ENCODE data around the gene TRIM8. TPM values are rescaled to one million over a fixed set of nuclear protein-coding genes. Genes with fewer than 3 reads are reported as not detected.
"Not testable (repeated sequence)": the region's sequence is repeated elsewhere in the genome, so short reads cannot be mapped to it uniquely, and the experiment has no call there.

Gene TRIM8
- total and polyA plus RNA-seq, 2 experiments from 2014 or later = 59.8 to 130 TPM

- Histone ChIP-seq H3K27me3 (no peaks in the 10 kb centered on the region), H3K4me3 (no peak overlapping the region), H3K4me1 (ENCODE audit: low read depth) (peaks cover 22% of the 10 kb centered on the region), H3K27ac (no peak overlapping the region), H3K9me3 (ENCODE audit: low read depth) (no peaks in the 10 kb centered on the region), H3K36me3 (peaks cover 6% of the 10 kb centered on the region)
- DNase-seq (ENCODE audit: low read depth in 1 of 2, low spot score in 1 of 2) = no peak
- no peak for TF ChIP-seq CTCF (IDR thresholded peaks at IDR 0.05; ENCODE audit: low read depth, low read length)
Measured at GRCh38 chr10:102682416-102682815, 38.1 kb downstream of the TRIM8 start.

- Histone ChIP-seq H3K9me3 (ENCODE audit: low read depth) (no peaks in the 10 kb centered on the region), H3K27me3 (no peaks in the 10 kb centered on the region), H3K4me3 (no peak overlapping the region), H3K36me3 (peaks cover 6% of the 10 kb centered on the region), H3K27ac (no peak overlapping the region), H3K4me1 (ENCODE audit: low read depth) (peaks cover 16% of the 10 kb centered on the region)
- no peak for TF ChIP-seq CTCF (IDR thresholded peaks at IDR 0.05; ENCODE audit: low read depth, low read length)
- DNase-seq (ENCODE audit: low read depth in 1 of 2, low spot score in 1 of 2) = no peak
Measured at GRCh38 chr10:102682981-102683380, 38.7 kb downstream of the TRIM8 start.

- H3K36me3 ChIP-seq = peaks cover 6% of the 10 kb centered on the region
- H3K9me3 ChIP-seq (ENCODE audit: low read depth) = no peaks in the 10 kb centered on the region
- peaks cover 9% of the 10 kb centered on the region for H3K4me1 ChIP-seq (ENCODE audit: low read depth)
- no peak overlapping the region for H3K4me3 ChIP-seq
- no peaks in the 10 kb centered on the region for H3K27me3 ChIP-seq
- no peak for TF ChIP-seq CTCF (IDR thresholded peaks at IDR 0.05; ENCODE audit: low read depth, low read length)
- no peak overlapping the region for H3K27ac ChIP-seq
- DNase-seq (ENCODE audit: low read depth in 1 of 2, low spot score in 1 of 2) = no peak
Measured at GRCh38 chr10:102683736-102684135, 39.5 kb downstream of the TRIM8 start.

- Histone ChIP-seq H3K9me3 (ENCODE audit: low read depth) (no peaks in the 10 kb centered on the region), H3K4me1 (ENCODE audit: low read depth) (no peaks in the 10 kb centered on the region), H3K27me3 (no peaks in the 10 kb centered on the region), H3K4me3 (no peak overlapping the region), H3K27ac (no peak overlapping the region), H3K36me3 (peaks cover 14% of the 10 kb centered on the region)
- DNase-seq (ENCODE audit: low read depth in 1 of 2, low spot score in 1 of 2) = peak in 1 of 2 donors; percentile 76
- TF ChIP-seq CTCF (IDR thresholded peaks at IDR 0.05; ENCODE audit: low read depth, low read length) = no peak
Measured at GRCh38 chr10:102691285-102692066, 47.2 kb downstream of the TRIM8 start.

GRCh38 chr10:102695401-102695800 is 51.1 kb downstream of the TRIM8 start:
- H3K4me1 ChIP-seq (ENCODE audit: low read depth); H3K27ac ChIP-seq; DNase-seq (ENCODE audit: low read depth in 1 of 2, low spot score in 1 of 2); H3K4me3 ChIP-seq; H3K9me3 ChIP-seq (ENCODE audit: low read depth); H3K27me3 ChIP-seq: not testable (repeated sequence)
- peaks cover 28% of the 10 kb centered on the region for H3K36me3 ChIP-seq

GRCh38 chr10:102696736-102697135 is 52.5 kb downstream of the TRIM8 start:
- DNase-seq (ENCODE audit: low read depth in 1 of 2, low spot score in 1 of 2) = no peak
- no peaks in the 10 kb centered on the region for H3K27me3 ChIP-seq

More at GRCh38 chr10:102696736-102697135, 52.5 kb downstream of the TRIM8 start:
- H3K4me3 ChIP-seq = no peak overlapping the region
- H3K36me3 ChIP-seq = peaks cover 28% of the 10 kb centered on the region
- H3K4me1 ChIP-seq (ENCODE audit: low read depth) = no peaks in the 10 kb centered on the region
- no peaks in the 10 kb centered on the region for H3K9me3 ChIP-seq (ENCODE audit: low read depth)
- no peak for TF ChIP-seq CTCF (IDR thresholded peaks at IDR 0.05; ENCODE audit: low read depth, low read length)
- no peak overlapping the region for H3K27ac ChIP-seq
